GM19023 (cell line): ENCODE data around the gene ZFP92.

Experiments used
- ATAC-seq: cut with Tn5 transposase; IDR thresholded peaks from one replicate; pipeline ENCODE4 v1.9.1; 2021; ENCODE audit warnings: mild to moderate bottlenecking, moderate library complexity; ENCODE audit not compliant: unreplicated experiment

ZFP92 gene

GRCh38 chrX:153435845-153436244, 24.6 kb downstream of the ZFP92 start:
- no peak for ATAC-seq

- no peak for ATAC-seq
Measured at GRCh38 chrX:153438532-153438931, 27.3 kb downstream of the ZFP92 start.

- ATAC-seq = no peak
Measured at GRCh38 chrX:153439977-153440376, 28.7 kb downstream of the ZFP92 start.

- ATAC-seq = no peak
Measured at GRCh38 chrX:153440556-153441135, 29.4 kb downstream of the ZFP92 start.

GRCh38 chrX:153441296-153441695, 30.0 kb downstream of the ZFP92 start:
- ATAC-seq = no peak

- ATAC-seq = no peak
Measured at GRCh38 chrX:153441981-153442380, 30.7 kb downstream of the ZFP92 start.

GRCh38 chrX:153442463-153442862, 31.2 kb downstream of the ZFP92 start:
- no peak for ATAC-seq

- no peak for ATAC-seq
Measured at GRCh38 chrX:153443476-153444332, 32.4 kb downstream of the ZFP92 start.

- ATAC-seq = no peak
Measured at GRCh38 chrX:153444333-153445011, 33.2 kb downstream of the ZFP92 start.

GRCh38 chrX:153445106-153445855, 34.0 kb downstream of the ZFP92 start:
- no peak for ATAC-seq

GRCh38 chrX:153445856-153446635, 34.8 kb downstream of the ZFP92 start, which contains the start of gene TREX2:
Gene TREX2, minus strand, starts transcription at chrX:153446056. Its CDS starts 626 bp downstream, at chrX:153445430.
- no peak for ATAC-seq

- ATAC-seq = no peak
Measured at GRCh38 chrX:153446636-153446936, 35.3 kb downstream of the ZFP92 start.

GRCh38 chrX:153446950-153447580, 35.8 kb downstream of the ZFP92 start:
- ATAC-seq = no peak

GRCh38 chrX:153447581-153447960, 36.3 kb downstream of the ZFP92 start:
- no peak for ATAC-seq

- no peak for ATAC-seq
Measured at GRCh38 chrX:153448556-153449367, 37.5 kb downstream of the ZFP92 start.

- no peak for ATAC-seq
Measured at GRCh38 chrX:153449368-153450113, 38.3 kb downstream of the ZFP92 start.

GRCh38 chrX:153450114-153450948, 39.1 kb downstream of the ZFP92 start:
- no peak for ATAC-seq

- ATAC-seq = no peak
Measured at GRCh38 chrX:153450949-153451277, 39.6 kb downstream of the ZFP92 start.
